HL-60 (cell line): ENCODE results near the gene TMEM141.

ENCODE experiments used
- GABPA ChIP-seq: IDR thresholded peaks from 2 replicates; pipeline ENCODE4 v1.6.1; 2012; ENCODE audit warnings: low read depth
- POLR2AphosphoS5 ChIP-seq: IDR thresholded peaks from 2 replicates; pipeline ENCODE4 v1.6.1; 2012; ENCODE audit warnings: low read depth
- SPI1 ChIP-seq: IDR thresholded peaks from 2 replicates; pipeline ENCODE4 v1.6.1; 2012; ENCODE audit warnings: low read depth, mild to moderate bottlenecking, borderline replicate concordance
- TF ChIP-seq, protein P1 (sequence below): IDR thresholded peaks from 2 replicates; pipeline ENCODE4 v1.6.1; 2012; ENCODE audit warnings: low read depth; ENCODE audit not compliant: insufficient replicate concordance
- TF ChIP-seq, protein P2 (sequence below): IDR thresholded peaks from one replicate; pipeline ENCODE4 v1.5.1; 2011; ENCODE audit warnings: low read length, control low read depth, inconsistent platforms; ENCODE audit not compliant: insufficient read depth

- TF ChIP-seq, protein P1, sequence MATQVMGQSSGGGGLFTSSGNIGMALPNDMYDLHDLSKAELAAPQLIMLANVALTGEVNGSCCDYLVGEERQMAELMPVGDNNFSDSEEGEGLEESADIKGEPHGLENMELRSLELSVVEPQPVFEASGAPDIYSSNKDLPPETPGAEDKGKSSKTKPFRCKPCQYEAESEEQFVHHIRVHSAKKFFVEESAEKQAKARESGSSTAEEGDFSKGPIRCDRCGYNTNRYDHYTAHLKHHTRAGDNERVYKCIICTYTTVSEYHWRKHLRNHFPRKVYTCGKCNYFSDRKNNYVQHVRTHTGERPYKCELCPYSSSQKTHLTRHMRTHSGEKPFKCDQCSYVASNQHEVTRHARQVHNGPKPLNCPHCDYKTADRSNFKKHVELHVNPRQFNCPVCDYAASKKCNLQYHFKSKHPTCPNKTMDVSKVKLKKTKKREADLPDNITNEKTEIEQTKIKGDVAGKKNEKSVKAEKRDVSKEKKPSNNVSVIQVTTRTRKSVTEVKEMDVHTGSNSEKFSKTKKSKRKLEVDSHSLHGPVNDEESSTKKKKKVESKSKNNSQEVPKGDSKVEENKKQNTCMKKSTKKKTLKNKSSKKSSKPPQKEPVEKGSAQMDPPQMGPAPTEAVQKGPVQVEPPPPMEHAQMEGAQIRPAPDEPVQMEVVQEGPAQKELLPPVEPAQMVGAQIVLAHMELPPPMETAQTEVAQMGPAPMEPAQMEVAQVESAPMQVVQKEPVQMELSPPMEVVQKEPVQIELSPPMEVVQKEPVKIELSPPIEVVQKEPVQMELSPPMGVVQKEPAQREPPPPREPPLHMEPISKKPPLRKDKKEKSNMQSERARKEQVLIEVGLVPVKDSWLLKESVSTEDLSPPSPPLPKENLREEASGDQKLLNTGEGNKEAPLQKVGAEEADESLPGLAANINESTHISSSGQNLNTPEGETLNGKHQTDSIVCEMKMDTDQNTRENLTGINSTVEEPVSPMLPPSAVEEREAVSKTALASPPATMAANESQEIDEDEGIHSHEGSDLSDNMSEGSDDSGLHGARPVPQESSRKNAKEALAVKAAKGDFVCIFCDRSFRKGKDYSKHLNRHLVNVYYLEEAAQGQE, result no peak
- TF ChIP-seq, protein P2, sequence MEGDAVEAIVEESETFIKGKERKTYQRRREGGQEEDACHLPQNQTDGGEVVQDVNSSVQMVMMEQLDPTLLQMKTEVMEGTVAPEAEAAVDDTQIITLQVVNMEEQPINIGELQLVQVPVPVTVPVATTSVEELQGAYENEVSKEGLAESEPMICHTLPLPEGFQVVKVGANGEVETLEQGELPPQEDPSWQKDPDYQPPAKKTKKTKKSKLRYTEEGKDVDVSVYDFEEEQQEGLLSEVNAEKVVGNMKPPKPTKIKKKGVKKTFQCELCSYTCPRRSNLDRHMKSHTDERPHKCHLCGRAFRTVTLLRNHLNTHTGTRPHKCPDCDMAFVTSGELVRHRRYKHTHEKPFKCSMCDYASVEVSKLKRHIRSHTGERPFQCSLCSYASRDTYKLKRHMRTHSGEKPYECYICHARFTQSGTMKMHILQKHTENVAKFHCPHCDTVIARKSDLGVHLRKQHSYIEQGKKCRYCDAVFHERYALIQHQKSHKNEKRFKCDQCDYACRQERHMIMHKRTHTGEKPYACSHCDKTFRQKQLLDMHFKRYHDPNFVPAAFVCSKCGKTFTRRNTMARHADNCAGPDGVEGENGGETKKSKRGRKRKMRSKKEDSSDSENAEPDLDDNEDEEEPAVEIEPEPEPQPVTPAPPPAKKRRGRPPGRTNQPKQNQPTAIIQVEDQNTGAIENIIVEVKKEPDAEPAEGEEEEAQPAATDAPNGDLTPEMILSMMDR, result no peak
- TF ChIP-seq SPI1, result no peak
- no peak for TF ChIP-seq POLR2AphosphoS5
- no peak for TF ChIP-seq GABPA
Measured at GRCh38 chr9:136806631-136807201, 15.6 kb downstream of the TMEM141 start.
